Stomach (tissue), 9 donors: ENCODE results near the gene TMEM38A. TPM values are rescaled to one million over a fixed set of nuclear protein-coding genes. Genes with fewer than 3 reads are reported as not detected.

Experiments used
- DNase-seq, 2 donors: peaks; one replicate each; pipeline versions ENCODE4 v3.0.0 to v3.0.0-alpha.2; 2013 to 2019
- H3K27ac ChIP-seq, 5 donors: fragments of 200-600 bp in 4 of 5; sonication (generic) in 4 of 5; one replicate each; pipeline ENCODE4 v1.5.1; 2013 to 2019; ENCODE audit warnings: mild to moderate bottlenecking in 1 of 5, moderate library complexity in 1 of 5
- H3K27me3 ChIP-seq, 3 donors: fragments of 200-600 bp; sonication (generic); one replicate each; pipeline ENCODE4 v1.5.1; 2017 to 2019; ENCODE audit warnings: mixed run types in 1 of 3
- H3K36me3 ChIP-seq, 4 donors: fragments of 200-600 bp; sonication (generic); 1 replicate in 3 of 4; 2 replicates in 1 of 4; pipeline ENCODE4 v1.5.1; 2016 to 2019
- H3K4me1 ChIP-seq, 4 donors: fragments of 200-600 bp; sonication (generic); one replicate each; pipeline ENCODE4 v1.5.1; 2016 to 2019
- H3K4me3 ChIP-seq, 4 donors: fragments of 200-600 bp; sonication (generic) in 3 of 4; one replicate each; pipeline ENCODE4 v1.5.1; 2016 to 2019; ENCODE audit warnings: mild to moderate bottlenecking in 1 of 4
- H3K9me3 ChIP-seq, 4 donors: fragments of 200-600 bp; sonication (generic); one replicate each; pipeline ENCODE4 v1.5.1; 2016 to 2019
- EP300 ChIP-seq: sonication (generic); formaldehyde crosslinking; IDR thresholded peaks from one replicate; pipeline ENCODE4 v1.6.1; 2017; ENCODE audit warnings: antibody characterized with exemption
- POLR2A ChIP-seq, 4 donors: fragments of 450-650 bp; IDR thresholded peaks; one replicate each; pipeline ENCODE4 v1.6.1; 2016; ENCODE audit warnings: antibody characterized with exemption in 4 of 4, control low read depth in 2 of 4, mild to moderate bottlenecking in 1 of 4, moderate library complexity in 1 of 4
- POLR2AphosphoS5 ChIP-seq, 3 donors: sonication (generic); formaldehyde crosslinking; IDR thresholded peaks; one replicate each; pipeline ENCODE4 v1.6.1; 2016; ENCODE audit warnings: antibody characterized with exemption in 3 of 3
- WGBS, 5 donors: extraction: QIAGEN DNeasy Blood & Tissue Kit in 3 of 5; methylation state at CpG; one replicate each; pipeline versions ENCODE4 v1.1.5 to v1.1.7; 2013 to 2018; 5-methylcytosine and 5-hydroxymethylcytosine counted together
- intact Hi-C: fragments of 100-400 bp; cut with DNase I; formaldehyde crosslinking; loops from one replicate; pipeline ENCODE4 v1.15.1; 2023; ENCODE audit warnings: low total_unique reads
- polyA plus RNA-seq, 3 donors: library from polyadenylated mRNA; stranded (reverse); fragments of 200-250 nt; gene quantifications; one replicate each; pipeline ENCODE4 v1.2.3, GENCODE V29; 2013
- total RNA-seq, 5 donors: library from RNA; depleted of rRNA; stranded (reverse); fragments of >200 nt; gene quantifications; one replicate each; pipeline versions ENCODE4 v1.1.0 to v1.2.3, GENCODE V29; 2014 to 2016
- TF ChIP-seq, protein P1 (sequence below), 7 experiments: fragments of 450-650 bp in 4 of 7; fragments of 200-600 bp in 3 of 7; sonication (generic) in 3 of 7; IDR thresholded peaks; one replicate each; pipeline ENCODE4 v1.5.1; 2016 to 2019; ENCODE audit warnings: antibody characterized with exemption in 7 of 7, control low read depth in 2 of 7, mild to moderate bottlenecking in 1 of 7
- donor health status: healthy with polysubstance abuse.
- donor health status: Bipolar disorder and iron deficiency.
- donor health status: healthy.

Gene TMEM38A
- total and polyA plus RNA-seq, 8 donors: 0.58 to 69.4 (median 8.8) TPM

DNA sequence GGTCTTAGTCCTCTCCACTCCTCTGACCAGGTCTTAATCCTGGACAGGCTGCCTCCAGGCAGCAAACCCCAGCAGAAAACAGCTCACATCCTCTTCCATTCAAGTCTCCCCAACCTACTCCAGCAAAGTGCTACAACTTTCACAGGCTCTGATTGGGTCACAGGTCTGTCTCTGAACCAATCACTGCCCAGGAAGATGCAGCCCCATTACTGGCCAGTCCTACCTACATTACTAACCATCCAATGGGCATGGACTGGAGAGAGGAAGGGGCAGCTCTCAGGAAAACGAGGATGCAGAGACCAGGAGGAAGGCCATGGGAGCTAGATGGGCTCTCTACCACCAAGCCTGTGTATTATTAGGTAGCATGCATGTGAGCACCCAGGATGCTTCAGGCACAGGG lies 45.1 kb upstream of the TMEM38A start:
- no peak overlapping the region for H3K4me3 ChIP-seq
- H3K9me3 ChIP-seq: no peaks in the 10 kb centered on the region
- no peaks in the 10 kb centered on the region for H3K27me3 ChIP-seq
- no peak for DNase-seq
- no peak overlapping the region for H3K27ac ChIP-seq
- WGBS, 5 donors: 7 to 63% (median 49%) methylated on average over 1 of the region's 1 CpG
- no peaks in the 10 kb centered on the region for H3K36me3 ChIP-seq
- intact Hi-C loops: no loop called here
- no peak for TF ChIP-seq POLR2AphosphoS5 (IDR thresholded peaks at IDR 0.05)
- TF ChIP-seq POLR2A (IDR thresholded peaks at IDR 0.05): no peak
- TF ChIP-seq, protein P1, sequence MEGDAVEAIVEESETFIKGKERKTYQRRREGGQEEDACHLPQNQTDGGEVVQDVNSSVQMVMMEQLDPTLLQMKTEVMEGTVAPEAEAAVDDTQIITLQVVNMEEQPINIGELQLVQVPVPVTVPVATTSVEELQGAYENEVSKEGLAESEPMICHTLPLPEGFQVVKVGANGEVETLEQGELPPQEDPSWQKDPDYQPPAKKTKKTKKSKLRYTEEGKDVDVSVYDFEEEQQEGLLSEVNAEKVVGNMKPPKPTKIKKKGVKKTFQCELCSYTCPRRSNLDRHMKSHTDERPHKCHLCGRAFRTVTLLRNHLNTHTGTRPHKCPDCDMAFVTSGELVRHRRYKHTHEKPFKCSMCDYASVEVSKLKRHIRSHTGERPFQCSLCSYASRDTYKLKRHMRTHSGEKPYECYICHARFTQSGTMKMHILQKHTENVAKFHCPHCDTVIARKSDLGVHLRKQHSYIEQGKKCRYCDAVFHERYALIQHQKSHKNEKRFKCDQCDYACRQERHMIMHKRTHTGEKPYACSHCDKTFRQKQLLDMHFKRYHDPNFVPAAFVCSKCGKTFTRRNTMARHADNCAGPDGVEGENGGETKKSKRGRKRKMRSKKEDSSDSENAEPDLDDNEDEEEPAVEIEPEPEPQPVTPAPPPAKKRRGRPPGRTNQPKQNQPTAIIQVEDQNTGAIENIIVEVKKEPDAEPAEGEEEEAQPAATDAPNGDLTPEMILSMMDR (IDR thresholded peaks at IDR 0.05): no peak
- TF ChIP-seq EP300: no peak
- peaks cover 18 to 90% (median 57%) of the 10 kb centered on the region in 4 donors for H3K4me1 ChIP-seq

GRCh38 chr19:16618248-16618647 lies 42.7 kb upstream of the TMEM38A start:
- H3K4me3 ChIP-seq: no peak overlapping the region
- H3K36me3 ChIP-seq: peaks cover 0 to 1% (median 0%) of the 10 kb centered on the region in 4 donors
- no peak for DNase-seq
- TF ChIP-seq POLR2AphosphoS5 (IDR thresholded peaks at IDR 0.05) (no peak), POLR2A (IDR thresholded peaks at IDR 0.05) (no peak), EP300 (no peak)
- TF ChIP-seq, protein P1 (IDR thresholded peaks at IDR 0.05): no peak
- H3K27ac ChIP-seq: no peak overlapping the region
- H3K9me3 ChIP-seq: no peaks in the 10 kb centered on the region
- 94 to 97% (median 96%) methylated on average over 7 of the region's 7 CpGs for WGBS, 5 donors
- H3K27me3 ChIP-seq: no peaks in the 10 kb centered on the region
- intact Hi-C loops: no loop called here
- peaks cover 19 to 83% (median 51%) of the 10 kb centered on the region in 4 donors for H3K4me1 ChIP-seq

DNA sequence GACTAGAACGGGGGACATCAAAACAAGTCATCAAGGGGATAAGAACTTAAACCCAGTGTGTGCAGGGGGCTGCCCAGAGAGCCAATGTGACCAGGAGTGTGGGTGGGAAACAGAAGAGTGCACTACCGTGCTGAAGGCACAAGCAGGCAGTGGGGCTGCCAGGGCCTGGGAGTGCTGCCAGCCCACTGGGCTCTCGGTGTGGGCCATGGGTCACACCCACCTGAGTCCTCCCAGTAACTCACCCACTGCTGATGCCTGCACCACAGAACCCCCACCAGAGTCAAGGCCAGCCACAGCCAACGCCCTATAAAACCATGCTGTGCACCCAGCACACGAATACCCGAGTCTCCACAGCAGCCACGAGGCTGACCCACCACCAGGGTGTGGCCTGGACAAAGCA lies 41.5 kb upstream of the TMEM38A start:
- Histone ChIP-seq H3K27me3 (no peaks in the 10 kb centered on the region), H3K27ac (no peak overlapping the region), H3K9me3 (no peaks in the 10 kb centered on the region), H3K4me1 (peaks cover 17 to 82% (median 50%) of the 10 kb centered on the region in 4 donors), H3K4me3 (no peak overlapping the region), H3K36me3 (peaks cover 0 to 14% (median 9%) of the 10 kb centered on the region in 4 donors)
- WGBS, 5 donors: 28 to 50% (median 40%) methylated on average over 6 to 7 of the region's 7 CpGs
- TF ChIP-seq POLR2A (IDR thresholded peaks at IDR 0.05): no peak
- TF ChIP-seq EP300: no peak
- TF ChIP-seq, protein P1 (IDR thresholded peaks at IDR 0.05): no peak
- no peak for TF ChIP-seq POLR2AphosphoS5 (IDR thresholded peaks at IDR 0.05)
- intact Hi-C loops: no loop called here
- DNase-seq: no peak

GRCh38 chr19:16620018-16620417 lies 40.9 kb upstream of the TMEM38A start:
- Histone ChIP-seq H3K4me1 (peaks cover 17 to 81% (median 50%) of the 10 kb centered on the region in 4 donors), H3K9me3 (no peaks in the 10 kb centered on the region), H3K4me3 (no peak overlapping the region), H3K27ac (no peak overlapping the region), H3K27me3 (no peaks in the 10 kb centered on the region), H3K36me3 (peaks cover 0 to 19% (median 14%) of the 10 kb centered on the region in 4 donors)
- WGBS, 5 donors: 72 to 88% (median 75%) methylated on average over 3 to 5 of the region's 5 CpGs
- TF ChIP-seq POLR2AphosphoS5 (IDR thresholded peaks at IDR 0.05): no peak
- TF ChIP-seq, protein P1 (IDR thresholded peaks at IDR 0.05): no peak
- no peak for TF ChIP-seq POLR2A (IDR thresholded peaks at IDR 0.05)
- no peak for TF ChIP-seq EP300
- intact Hi-C loops: no loop called here
- DNase-seq: no peak
